ENCODE data around the gene ARMC3. TPM values are rescaled to one million over a fixed set of nuclear protein-coding genes. Genes with fewer than 3 reads are reported as not detected.

ARMC3 gene
- total RNA-seq, 2 experiments from 2014 or later, result not detected

- H3K27ac ChIP-seq (ENCODE audit: low read depth, low read length, poor library complexity, severe bottlenecking), result no peak overlapping the region
- H3K4me3 ChIP-seq (ENCODE audit: low read depth, low read length, poor library complexity, severe bottlenecking), result no peak overlapping the region
- DNase-seq (ENCODE audit: low spot score), result no peak
- no peaks in the 10 kb centered on the region for H4K20me1 ChIP-seq (ENCODE audit: insufficient read depth, low read length)
- intact Hi-C loops (cut with micrococcal nuclease; ENCODE audit: unreplicated experiment), result no loop called here
- no peak overlapping the region for H2AFZ ChIP-seq (ENCODE audit: low read length)
- no peaks in the 10 kb centered on the region for H3K79me2 ChIP-seq (ENCODE audit: insufficient read depth, low read depth, low read length)
- ChIA-PET CTCF (ENCODE audit: unreplicated experiment) (no interaction called here), POLR2A (no interaction called here)
- BruUV-seq (replicated peaks), result no TSS peak
- H3K9me3 ChIP-seq (ENCODE audit: low read length), result no peaks in the 10 kb centered on the region
- no peak for TF ChIP-seq EZH2phosphoT487 (IDR thresholded peaks at IDR 0.05; ENCODE audit: borderline replicate concordance, low read depth, low read length)
- TF ChIP-seq, protein P1, sequence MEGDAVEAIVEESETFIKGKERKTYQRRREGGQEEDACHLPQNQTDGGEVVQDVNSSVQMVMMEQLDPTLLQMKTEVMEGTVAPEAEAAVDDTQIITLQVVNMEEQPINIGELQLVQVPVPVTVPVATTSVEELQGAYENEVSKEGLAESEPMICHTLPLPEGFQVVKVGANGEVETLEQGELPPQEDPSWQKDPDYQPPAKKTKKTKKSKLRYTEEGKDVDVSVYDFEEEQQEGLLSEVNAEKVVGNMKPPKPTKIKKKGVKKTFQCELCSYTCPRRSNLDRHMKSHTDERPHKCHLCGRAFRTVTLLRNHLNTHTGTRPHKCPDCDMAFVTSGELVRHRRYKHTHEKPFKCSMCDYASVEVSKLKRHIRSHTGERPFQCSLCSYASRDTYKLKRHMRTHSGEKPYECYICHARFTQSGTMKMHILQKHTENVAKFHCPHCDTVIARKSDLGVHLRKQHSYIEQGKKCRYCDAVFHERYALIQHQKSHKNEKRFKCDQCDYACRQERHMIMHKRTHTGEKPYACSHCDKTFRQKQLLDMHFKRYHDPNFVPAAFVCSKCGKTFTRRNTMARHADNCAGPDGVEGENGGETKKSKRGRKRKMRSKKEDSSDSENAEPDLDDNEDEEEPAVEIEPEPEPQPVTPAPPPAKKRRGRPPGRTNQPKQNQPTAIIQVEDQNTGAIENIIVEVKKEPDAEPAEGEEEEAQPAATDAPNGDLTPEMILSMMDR (conservative IDR thresholded peaks at IDR 0.05; ENCODE audit: low read length), result no peak
- 0 out of 2 replicates have a peak, but pooled peaks cover 3% of the 10 kb centered on the region for H3K9me2 ChIP-seq (ENCODE audit: insufficient read depth, low read length)
- H3K4me2 ChIP-seq (ENCODE audit: low read length), result no peak overlapping the region
- H3K36me3 ChIP-seq (ENCODE audit: insufficient read depth, low read length), result no peaks in the 10 kb centered on the region
- H3K4me1 ChIP-seq (ENCODE audit: insufficient read depth, low read length, poor library complexity, severe bottlenecking), result no peaks in the 10 kb centered on the region
Measured at GRCh38 chr10:22911067-22911466, 16.8 kb upstream of the ARMC3 start.

DNA sequence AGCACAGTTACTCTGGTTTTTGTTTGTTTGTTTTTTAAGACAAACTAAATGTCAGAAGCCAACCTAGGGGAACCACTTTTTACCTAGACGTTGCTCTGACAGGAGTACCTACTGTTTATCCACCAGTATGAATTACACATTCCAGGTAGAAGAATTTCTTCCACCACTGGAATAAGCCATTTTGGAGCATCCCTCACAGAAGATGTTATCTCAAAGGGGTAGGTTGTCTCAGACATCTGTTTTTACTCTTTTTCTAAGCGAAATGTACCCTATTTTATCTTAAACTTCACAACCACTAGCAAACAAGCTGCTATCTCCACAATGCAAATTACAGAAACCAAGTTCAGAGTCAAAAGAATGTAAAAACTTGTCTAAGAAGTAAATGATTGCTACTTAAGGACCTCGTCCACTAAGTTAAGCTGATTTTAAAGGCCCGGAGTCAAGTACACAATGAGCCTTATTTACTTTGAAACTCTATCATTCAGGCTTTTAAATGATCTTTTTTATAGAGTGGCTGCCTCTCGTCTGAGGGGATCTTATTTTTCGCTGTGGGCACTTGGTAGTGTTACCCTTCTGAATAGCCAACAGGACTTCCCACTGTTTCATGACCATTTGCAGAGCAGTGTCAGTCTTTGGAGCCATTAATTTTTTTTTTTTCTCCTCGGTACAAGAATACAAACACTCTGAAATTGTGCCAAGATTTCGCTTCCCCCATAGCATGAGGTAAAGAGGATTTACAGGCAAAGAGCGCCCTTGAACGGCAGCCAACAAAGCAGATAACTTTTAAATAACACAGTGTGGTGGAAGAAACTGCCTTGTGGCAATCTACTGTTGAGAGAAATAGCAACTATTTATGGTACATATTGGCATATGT is 15.7 kb upstream of the ARMC3 start:
- Histone ChIP-seq H3K4me3 (ENCODE audit: low read depth, low read length, poor library complexity, severe bottlenecking) (no peak overlapping the region), H3K36me3 (ENCODE audit: insufficient read depth, low read length) (no peaks in the 10 kb centered on the region), H3K4me2 (ENCODE audit: low read length) (no peak overlapping the region), H3K27ac (ENCODE audit: low read depth, low read length, poor library complexity, severe bottlenecking) (no peak overlapping the region), H4K20me1 (ENCODE audit: insufficient read depth, low read length) (no peaks in the 10 kb centered on the region), H3K9me3 (ENCODE audit: low read length) (no peaks in the 10 kb centered on the region), H3K79me2 (ENCODE audit: insufficient read depth, low read depth, low read length) (no peaks in the 10 kb centered on the region), H2AFZ (ENCODE audit: low read length) (no peak overlapping the region), H3K4me1 (ENCODE audit: insufficient read depth, low read length, poor library complexity, severe bottlenecking) (no peaks in the 10 kb centered on the region), H3K9me2 (ENCODE audit: insufficient read depth, low read length) (0 out of 2 replicates have a peak, but pooled peaks cover 3% of the 10 kb centered on the region)
- ChIA-PET CTCF (ENCODE audit: unreplicated experiment) (no interaction called here), POLR2A (interaction anchor here (0.8 kb wide), 1 partner anchor 13 kb away, joined by 3 read pairs; no protein-coding TSS in a partner anchor)
- intact Hi-C loops (cut with micrococcal nuclease; ENCODE audit: unreplicated experiment), result no loop called here
- TF ChIP-seq, protein P1 (conservative IDR thresholded peaks at IDR 0.05; ENCODE audit: low read length), result no peak
- no peak for TF ChIP-seq EZH2phosphoT487 (IDR thresholded peaks at IDR 0.05; ENCODE audit: borderline replicate concordance, low read depth, low read length)
- BruUV-seq (replicated peaks), result no TSS peak
- no peak for DNase-seq (ENCODE audit: low spot score)

- 0 out of 2 replicates have a peak, but pooled peaks cover 3% of the 10 kb centered on the region for H3K9me2 ChIP-seq (ENCODE audit: insufficient read depth, low read length)
- ChIA-PET CTCF (ENCODE audit: unreplicated experiment) (no interaction called here), POLR2A (no interaction called here)
- no peak overlapping the region for H3K4me2 ChIP-seq (ENCODE audit: low read length)
- H3K36me3 ChIP-seq (ENCODE audit: insufficient read depth, low read length), result no peaks in the 10 kb centered on the region
- DNase-seq (ENCODE audit: low spot score), result no peak
- no TSS peak for BruUV-seq (replicated peaks)
- H2AFZ ChIP-seq (ENCODE audit: low read length), result no peak overlapping the region
- TF ChIP-seq, protein P1 (conservative IDR thresholded peaks at IDR 0.05; ENCODE audit: low read length), result no peak
- no peak for TF ChIP-seq EZH2phosphoT487 (IDR thresholded peaks at IDR 0.05; ENCODE audit: borderline replicate concordance, low read depth, low read length)
- no peaks in the 10 kb centered on the region for H3K9me3 ChIP-seq (ENCODE audit: low read length)
- no peak overlapping the region for H3K27ac ChIP-seq (ENCODE audit: low read depth, low read length, poor library complexity, severe bottlenecking)
- H3K4me3 ChIP-seq (ENCODE audit: low read depth, low read length, poor library complexity, severe bottlenecking), result no peak overlapping the region
- intact Hi-C loops (cut with micrococcal nuclease; ENCODE audit: unreplicated experiment), result no loop called here
- H4K20me1 ChIP-seq (ENCODE audit: insufficient read depth, low read length), result no peaks in the 10 kb centered on the region
- H3K4me1 ChIP-seq (ENCODE audit: insufficient read depth, low read length, poor library complexity, severe bottlenecking), result no peaks in the 10 kb centered on the region
- H3K79me2 ChIP-seq (ENCODE audit: insufficient read depth, low read depth, low read length), result no peaks in the 10 kb centered on the region
Measured at GRCh38 chr10:22912763-22913384, 15.0 kb upstream of the ARMC3 start.

Data from OCI-LY7 (cell line).